Smooth muscle cell of the brain vasculature (primary cell): ENCODE data around the gene ZC3H18.

Source experiments
- DNase-seq: peaks from one replicate; pipeline ENCODE4 v3.0.0-alpha.2; 2012; ENCODE audit warnings: low read depth, low spot score

ZC3H18 gene

GRCh38 chr16:88639231-88640038, 69.2 kb downstream of the ZC3H18 start:
- DNase-seq: no peak

DNA sequence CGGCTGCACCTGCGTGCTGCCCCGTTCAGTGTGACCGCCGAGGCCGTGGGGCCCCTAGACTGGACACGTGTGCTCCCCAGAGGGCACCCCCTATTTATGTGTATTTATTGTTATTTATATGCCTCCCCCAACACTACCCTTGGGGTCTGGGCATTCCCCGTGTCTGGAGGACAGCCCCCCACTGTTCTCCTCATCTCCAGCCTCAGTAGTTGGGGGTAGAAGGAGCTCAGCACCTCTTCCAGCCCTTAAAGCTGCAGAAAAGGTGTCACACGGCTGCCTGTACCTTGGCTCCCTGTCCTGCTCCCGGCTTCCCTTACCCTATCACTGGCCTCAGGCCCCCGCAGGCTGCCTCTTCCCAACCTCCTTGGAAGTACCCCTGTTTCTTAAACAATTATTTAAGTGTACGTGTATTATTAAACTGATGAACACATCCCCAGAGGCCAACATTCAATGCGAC, 69.9 kb downstream of the ZC3H18 start:
- no peak for DNase-seq

DNA sequence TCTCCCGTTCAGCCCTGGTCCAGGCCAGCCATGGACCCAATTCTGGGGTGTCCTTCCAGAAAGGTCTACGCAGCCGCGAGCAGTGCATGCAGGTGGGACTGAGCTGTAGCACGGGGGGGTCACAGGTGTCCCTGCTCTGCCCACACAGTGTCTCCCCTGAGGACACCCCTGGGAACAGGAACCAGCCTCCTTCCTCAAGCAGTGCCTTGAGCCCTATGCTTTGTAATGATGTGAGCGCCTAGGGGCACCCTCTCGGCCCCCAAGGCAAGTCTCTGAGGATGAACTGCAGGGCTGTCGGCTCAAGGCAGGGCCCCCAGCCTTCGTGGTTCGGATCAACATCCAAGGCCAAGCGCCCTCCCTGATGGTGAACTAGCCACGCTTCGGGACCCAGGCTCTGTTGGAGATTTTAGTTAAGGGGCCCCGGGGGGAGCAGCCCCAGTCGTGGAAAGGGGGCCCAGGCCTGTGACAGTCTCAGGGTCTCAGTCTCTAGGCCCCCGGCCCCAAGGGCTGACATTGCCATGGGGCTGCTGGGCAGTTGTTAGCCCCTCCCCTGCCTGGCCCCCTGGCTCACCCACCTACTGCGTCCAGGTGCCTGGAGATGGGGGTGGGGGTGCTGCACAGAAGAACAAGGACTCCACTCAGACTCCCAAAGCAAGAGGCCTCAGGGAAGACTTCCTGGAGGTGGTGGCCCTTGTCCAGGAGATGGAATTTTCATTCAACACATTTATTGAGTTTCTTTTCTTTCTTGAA, 70.5 kb downstream of the ZC3H18 start:
- DNase-seq: no peak

DNA sequence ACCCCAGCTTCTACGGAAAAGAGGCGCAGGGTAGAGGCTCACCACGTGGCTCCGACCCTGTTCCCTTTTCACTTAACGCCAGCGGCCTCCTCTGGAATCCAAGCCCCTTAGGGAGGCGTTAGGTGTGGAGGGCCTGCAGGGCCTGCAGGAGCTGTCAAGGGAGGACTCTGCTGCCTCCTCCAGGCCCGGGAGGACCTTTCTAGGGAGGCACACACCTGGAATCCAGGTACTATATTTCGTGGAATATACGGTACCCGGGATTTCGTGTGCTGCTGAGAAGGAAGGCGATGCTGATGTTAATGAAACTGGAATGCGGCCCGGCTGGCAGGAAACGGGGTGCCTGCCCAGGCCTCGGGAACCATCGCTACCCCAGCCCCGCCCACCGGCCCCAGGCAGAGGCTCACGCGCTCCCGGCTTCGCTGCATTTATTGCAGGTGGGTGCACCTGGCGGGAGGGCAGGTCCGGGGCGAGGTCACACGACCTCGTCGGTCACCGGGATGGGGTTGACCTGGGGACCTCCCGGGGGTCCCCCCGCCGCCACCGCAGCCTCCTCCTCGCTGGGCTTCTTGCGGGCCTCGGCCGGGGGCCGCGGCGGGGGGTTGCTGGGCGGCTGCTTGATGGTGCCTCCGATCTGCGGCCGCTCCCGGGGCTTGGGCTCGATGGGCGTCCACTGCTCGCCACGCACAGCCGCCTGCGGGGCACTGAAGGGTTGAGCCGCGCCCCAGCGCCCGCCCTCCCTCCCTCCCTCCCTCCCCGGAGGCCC, 72.9 kb downstream of the ZC3H18 start:
- no peak for DNase-seq

DNA sequence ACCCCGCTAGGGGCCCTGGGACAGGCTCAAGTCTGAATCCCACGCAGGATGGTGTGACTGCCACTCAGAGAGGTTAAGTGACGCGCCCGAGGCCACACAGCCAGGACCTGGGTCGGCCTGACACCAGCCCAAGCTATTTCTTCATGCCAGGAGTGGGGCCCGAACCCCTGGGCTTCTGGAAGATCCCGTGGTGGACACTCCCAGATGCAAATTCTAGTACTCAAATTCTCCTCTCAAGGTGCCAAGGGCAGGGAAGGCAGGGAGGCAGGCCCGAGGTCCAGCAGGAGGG, 73.4 kb downstream of the ZC3H18 start:
- DNase-seq: no peak

DNA sequence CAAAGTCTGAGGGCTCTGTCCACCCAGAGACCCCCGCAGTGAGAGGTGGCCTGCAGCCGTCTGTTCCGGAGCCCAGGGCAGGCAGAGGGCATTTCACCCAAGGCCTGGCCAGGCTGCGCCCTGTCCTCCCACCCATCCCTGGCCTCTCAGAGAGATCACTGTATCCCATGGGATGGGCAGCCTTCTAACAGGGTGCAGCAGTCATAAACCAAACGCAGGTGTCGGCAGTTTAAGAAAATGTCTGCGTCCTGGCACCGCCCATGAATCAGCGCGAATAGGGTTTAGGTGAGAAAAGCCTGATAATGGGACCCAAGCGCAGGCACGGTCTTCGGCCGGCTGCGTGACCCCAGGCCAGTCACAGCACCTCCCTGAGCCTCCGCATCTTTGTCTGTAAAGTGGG, 75.3 kb downstream of the ZC3H18 start:
- DNase-seq: no peak

- DNase-seq: no peak
These were observed 75.7 kb downstream of the ZC3H18 start for GRCh38 chr16:88645941-88646340.

- no peak for DNase-seq
These were observed 76.3 kb downstream of the ZC3H18 start for GRCh38 chr16:88646345-88647034.

DNA sequence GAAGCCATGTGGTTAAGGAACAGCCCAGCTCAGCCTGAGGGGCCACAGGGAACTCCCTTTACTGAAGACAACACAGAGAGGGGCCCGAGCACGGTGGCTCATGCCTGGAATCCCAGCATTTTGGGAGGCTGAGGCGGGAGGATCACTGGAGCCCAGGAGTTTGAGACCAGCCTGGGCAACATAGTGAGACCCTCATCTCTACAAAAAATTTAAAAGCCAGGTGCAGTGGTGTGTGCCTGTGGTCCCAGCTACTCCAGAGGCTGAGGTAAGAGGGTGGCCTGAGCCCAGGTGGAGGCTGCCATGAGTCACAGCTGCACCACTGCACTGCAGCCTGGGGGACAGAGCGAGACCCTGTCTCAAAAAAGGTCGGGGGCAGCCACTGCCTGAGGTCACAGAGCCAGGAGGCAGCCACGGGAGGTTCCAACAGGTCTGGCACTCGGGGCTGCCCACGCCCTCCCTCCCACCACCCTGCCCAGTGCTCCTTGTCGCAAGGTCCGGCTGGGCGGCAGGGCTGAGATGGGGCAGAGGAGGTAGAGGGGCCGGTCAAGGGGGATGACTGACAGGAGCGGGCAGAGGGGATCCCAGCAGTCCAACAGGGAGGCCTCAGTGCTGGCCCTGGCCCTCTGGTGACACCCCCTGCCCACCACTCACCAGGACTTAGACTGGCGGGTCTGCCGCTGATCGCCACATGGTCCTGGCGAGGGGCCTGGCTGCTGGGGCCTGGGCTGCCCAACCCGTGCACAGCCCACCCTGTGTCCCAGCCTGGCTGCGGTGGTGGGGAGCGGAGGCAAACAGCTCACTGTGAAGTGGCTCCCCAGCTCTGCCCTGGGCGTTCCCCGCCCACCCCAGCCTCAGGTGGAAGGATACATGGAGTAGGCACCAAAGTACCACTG, 77.2 kb downstream of the ZC3H18 start:
- DNase-seq: no peak

DNA sequence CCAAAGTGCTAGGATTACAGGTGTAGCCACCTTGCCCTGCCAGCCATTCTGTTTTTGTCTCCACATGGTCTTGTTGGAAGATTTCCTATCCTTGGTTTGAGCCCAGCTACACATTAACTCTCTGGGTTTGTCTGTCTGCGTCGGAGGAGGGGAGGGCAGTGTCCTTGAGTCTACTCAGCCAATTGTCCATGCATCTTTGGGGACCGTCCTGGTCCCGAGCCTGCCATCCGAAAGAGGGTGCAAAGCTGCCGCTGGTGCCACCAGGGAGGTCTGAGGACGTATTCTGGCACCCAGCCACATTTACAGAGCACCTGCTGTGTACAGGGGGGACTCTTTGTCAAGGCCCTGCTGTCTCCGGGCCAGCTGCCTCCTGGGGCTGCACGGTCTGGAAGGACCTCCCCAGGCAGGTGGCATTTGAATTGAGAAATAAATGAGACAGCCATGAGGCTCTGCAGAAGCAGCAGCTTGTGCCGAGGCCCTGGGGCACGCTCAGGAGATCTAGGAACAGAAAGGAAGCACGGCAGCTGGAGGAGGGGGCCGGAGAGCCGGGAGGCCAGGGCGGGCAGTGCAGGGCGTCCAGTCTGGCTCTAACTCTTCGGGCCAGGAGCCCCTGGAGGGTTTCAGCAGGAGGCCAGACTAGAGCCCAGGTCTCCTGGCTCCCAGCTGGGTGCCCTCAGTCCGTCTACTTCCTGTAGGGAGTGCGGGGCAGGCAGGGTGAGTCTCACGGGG, 79.2 kb downstream of the ZC3H18 start:
- no peak for DNase-seq

DNA sequence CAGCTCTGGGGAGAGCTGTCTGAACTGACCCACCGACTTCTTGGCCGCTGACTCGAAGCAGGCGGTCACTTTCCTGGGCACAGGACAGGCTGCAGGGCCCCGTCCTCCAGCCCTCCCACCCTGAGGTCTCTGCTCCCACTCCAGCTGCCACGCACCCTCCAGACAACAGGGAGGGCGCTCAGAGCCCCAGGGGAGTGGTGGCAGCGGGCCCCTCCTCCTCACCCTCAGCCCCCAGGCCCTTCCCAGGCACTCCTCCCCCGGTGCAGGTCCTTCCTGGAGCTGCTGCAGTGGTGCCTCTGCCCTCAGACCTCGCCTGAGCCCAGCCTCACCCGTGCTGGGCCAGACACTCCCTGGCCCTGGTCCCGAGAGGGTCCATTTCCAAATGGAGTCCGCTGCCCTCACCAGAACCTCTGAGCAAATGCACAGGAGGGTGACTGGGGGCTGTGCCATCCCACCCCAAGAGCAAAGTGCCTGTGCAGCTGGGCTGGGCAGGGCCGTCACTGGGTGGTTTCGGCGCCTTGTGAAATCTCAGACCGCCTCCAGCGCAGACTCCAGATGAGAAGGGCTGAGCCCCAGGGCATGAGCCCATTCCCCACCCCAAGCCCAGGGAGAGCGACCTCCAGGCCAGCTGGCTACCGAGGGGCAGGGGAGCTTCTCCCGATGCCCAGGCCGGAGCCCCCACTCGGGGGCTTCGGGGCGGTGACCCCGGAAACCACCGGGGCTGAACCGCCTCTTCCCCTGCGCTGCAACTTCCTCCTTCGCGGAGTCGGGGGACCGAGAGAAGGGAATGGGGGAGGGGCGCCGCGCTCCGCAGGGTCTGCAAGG, 79.9 kb downstream of the ZC3H18 start:
- DNase-seq: no peak

DNA sequence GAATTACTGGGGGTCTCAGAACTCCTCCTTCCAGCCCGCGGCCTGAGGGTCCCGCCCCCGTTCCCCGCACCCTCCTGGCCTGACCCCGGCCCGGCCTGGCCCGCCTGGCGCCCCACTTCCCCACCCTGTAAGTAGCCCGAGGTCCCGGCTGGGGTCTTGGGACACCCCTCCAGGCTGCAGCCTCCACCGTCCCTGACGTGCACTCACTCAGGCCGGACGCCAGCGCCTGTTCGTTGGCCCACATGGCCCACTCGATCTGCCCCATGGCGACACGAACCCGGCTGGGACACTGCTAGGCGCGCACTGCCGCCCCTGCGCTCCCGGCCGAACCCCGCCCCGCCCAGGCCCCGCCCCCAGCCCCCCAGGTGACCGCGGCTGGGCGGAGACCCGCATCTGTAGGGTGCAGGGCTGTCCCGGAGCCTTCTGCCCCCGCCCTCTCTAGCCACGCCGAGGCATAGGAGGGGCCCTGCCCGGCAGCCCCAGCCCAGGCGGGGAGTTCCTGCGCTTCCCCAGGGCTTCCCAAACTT, 80.6 kb downstream of the ZC3H18 start, which contains the start of gene CYBA:
TSS of gene CYBA (minus strand) at position 305 of the 527 bp plus-strand sequence. CDS start at position 265, 40 bp downstream.
- DNase-seq: no peak

- no peak for DNase-seq
These were observed 81.2 kb downstream of the ZC3H18 start for GRCh38 chr16:88651276-88651988.

- no peak for DNase-seq
These were observed 82.0 kb downstream of the ZC3H18 start for GRCh38 chr16:88651989-88652761.

DNA sequence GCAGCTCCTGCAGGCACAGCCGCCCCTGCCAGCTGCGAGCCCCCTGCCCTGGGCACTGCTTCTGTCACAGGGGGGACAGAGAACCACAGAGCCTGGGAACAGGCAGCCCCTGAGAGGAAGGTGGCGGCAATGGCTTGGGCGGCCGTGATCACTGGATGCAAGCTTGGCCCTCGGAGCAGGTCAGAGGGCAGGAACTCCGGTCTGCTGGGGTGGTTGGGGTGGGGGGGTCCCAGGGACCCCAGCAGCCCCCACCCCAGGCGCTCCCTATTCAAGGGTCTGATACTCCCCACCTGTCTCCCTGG, 82.5 kb downstream of the ZC3H18 start:
- DNase-seq: no peak

DNA sequence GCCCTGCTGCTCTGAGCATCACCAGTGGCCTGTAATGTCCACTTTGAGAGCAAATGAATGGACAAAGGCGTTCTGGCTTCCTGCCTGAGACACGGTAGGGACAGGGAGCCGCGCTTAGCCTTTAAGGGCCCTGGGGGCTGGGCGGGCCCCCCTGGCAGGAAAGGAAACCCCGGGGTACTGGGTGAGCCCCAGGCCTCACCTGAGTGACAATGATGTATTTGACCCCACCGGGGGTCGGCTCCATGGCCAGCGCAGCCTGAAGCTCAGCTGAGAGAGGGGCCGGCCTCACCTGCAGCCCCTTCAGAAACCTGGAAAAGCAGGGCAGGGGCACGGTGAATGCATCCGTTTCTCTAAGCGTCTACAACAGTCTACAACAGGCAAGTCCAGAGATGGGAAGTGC, 82.9 kb downstream of the ZC3H18 start:
- DNase-seq: no peak

- no peak for DNase-seq
These were observed 83.6 kb downstream of the ZC3H18 start for GRCh38 chr16:88653596-88654362.
